ENCODE measurements around the gene CYP26B1.

Gene CYP26B1

DNA sequence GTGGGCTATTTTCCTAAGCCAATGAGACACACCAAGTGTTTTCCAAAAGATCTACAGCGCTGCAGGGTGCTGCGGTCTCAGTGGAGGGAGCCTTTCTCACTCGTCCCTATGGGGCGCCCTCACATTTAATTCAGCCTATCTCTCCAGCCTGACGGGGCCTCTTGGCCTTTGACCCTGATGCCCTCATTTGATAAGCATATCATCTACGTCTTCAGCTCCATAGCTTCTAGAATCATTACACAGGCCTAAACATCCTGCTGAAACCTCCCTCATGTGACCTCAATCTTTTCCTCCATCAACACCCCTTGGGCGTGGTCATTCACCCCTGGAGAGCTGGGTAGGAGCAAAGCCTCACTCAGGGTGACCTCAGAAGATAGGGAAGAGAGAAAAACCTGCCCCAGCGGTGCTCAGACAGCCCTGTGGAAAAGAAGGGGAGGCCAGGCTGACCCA, 57.4 kb downstream of the CYP26B1 start:
- no peak for ATAC-seq
- TF ChIP-seq PPARA (CRISPR knock-in tag; IDR thresholded peaks at IDR 0.05; ENCODE audit: borderline replicate concordance) (no peak), ZNF565 (CRISPR knock-in tag; conservative IDR thresholded peaks at IDR 0.05; ENCODE audit: low read depth) (no peak), ZNF70 (CRISPR knock-in tag; IDR thresholded peaks at IDR 0.05) (no peak), ESRRG (CRISPR knock-in tag; IDR thresholded peaks at IDR 0.05) (no peak), TOX (CRISPR knock-in tag; IDR thresholded peaks at IDR 0.05; ENCODE audit: borderline replicate concordance) (no peak), ARNTL (CRISPR knock-in tag; IDR thresholded peaks at IDR 0.05; ENCODE audit: borderline replicate concordance, low read depth) (no peak), ZFP3 (CRISPR knock-in tag; IDR thresholded peaks at IDR 0.05) (no peak), OSR1 (CRISPR knock-in tag; IDR thresholded peaks at IDR 0.05) (no peak), ISL1 (CRISPR knock-in tag; IDR thresholded peaks at IDR 0.05) (no peak), ZNF8 (CRISPR knock-in tag; IDR thresholded peaks at IDR 0.05) (no peak), CSDC2 (CRISPR knock-in tag; IDR thresholded peaks at IDR 0.05) (no peak), RARB (CRISPR knock-in tag; IDR thresholded peaks at IDR 0.05) (no peak), ZFP30 (CRISPR knock-in tag; IDR thresholded peaks at IDR 0.05) (no peak)
- TF ChIP-seq, protein P1, sequence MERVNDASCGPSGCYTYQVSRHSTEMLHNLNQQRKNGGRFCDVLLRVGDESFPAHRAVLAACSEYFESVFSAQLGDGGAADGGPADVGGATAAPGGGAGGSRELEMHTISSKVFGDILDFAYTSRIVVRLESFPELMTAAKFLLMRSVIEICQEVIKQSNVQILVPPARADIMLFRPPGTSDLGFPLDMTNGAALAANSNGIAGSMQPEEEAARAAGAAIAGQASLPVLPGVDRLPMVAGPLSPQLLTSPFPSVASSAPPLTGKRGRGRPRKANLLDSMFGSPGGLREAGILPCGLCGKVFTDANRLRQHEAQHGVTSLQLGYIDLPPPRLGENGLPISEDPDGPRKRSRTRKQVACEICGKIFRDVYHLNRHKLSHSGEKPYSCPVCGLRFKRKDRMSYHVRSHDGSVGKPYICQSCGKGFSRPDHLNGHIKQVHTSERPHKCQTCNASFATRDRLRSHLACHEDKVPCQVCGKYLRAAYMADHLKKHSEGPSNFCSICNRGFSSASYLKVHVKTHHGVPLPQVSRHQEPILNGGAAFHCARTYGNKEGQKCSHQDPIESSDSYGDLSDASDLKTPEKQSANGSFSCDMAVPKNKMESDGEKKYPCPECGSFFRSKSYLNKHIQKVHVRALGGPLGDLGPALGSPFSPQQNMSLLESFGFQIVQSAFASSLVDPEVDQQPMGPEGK (CRISPR knock-in tag; IDR thresholded peaks at IDR 0.05; ENCODE audit: borderline replicate concordance), result no peak
- TF ChIP-seq, protein P2, sequence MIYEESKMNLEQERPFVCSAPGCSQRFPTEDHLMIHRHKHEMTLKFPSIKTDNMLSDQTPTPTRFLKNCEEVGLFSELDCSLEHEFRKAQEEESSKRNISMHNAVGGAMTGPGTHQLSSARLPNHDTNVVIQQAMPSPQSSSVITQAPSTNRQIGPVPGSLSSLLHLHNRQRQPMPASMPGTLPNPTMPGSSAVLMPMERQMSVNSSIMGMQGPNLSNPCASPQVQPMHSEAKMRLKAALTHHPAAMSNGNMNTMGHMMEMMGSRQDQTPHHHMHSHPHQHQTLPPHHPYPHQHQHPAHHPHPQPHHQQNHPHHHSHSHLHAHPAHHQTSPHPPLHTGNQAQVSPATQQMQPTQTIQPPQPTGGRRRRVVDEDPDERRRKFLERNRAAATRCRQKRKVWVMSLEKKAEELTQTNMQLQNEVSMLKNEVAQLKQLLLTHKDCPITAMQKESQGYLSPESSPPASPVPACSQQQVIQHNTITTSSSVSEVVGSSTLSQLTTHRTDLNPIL (CRISPR knock-in tag; IDR thresholded peaks at IDR 0.05; ENCODE audit: low read depth), result no peak
- TF ChIP-seq, protein P3, sequence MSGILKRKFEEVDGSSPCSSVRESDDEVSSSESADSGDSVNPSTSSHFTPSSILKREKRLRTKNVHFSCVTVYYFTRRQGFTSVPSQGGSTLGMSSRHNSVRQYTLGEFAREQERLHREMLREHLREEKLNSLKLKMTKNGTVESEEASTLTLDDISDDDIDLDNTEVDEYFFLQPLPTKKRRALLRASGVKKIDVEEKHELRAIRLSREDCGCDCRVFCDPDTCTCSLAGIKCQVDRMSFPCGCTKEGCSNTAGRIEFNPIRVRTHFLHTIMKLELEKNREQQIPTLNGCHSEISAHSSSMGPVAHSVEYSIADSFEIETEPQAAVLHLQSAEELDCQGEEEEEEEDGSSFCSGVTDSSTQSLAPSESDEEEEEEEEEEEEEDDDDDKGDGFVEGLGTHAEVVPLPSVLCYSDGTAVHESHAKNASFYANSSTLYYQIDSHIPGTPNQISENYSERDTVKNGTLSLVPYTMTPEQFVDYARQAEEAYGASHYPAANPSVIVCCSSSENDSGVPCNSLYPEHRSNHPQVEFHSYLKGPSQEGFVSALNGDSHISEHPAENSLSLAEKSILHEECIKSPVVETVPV (CRISPR knock-in tag; IDR thresholded peaks at IDR 0.05), result no peak
- TF ChIP-seq, protein P4, sequence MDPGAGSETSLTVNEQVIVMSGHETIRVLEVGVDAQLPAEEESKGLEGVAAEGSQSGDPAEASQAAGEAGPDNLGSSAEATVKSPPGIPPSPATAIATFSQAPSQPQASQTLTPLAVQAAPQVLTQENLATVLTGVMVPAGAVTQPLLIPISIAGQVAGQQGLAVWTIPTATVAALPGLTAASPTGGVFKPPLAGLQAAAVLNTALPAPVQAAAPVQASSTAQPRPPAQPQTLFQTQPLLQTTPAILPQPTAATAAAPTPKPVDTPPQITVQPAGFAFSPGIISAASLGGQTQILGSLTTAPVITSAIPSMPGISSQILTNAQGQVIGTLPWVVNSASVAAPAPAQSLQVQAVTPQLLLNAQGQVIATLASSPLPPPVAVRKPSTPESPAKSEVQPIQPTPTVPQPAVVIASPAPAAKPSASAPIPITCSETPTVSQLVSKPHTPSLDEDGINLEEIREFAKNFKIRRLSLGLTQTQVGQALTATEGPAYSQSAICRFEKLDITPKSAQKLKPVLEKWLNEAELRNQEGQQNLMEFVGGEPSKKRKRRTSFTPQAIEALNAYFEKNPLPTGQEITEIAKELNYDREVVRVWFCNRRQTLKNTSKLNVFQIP (CRISPR knock-in tag; IDR thresholded peaks at IDR 0.05; ENCODE audit: borderline replicate concordance, low read depth), result no peak

DNA sequence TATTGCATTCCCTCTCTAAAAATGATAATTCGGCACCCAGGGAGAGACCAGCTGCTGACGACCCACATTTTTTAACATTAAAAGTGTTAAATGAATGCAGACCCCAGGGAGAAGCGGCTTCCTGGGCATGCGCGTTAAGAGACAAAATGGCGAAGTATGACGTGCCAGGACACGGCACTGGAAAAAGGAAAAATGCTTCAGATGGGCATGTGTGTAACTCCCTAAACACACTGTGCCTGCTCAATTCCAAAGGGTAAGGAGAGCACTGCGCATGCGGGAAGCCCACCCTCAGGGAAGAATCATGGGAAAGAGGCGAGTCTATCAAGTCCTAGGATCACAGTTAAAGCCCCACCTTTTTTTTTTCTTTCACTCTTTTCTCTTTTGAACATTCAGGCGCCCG, 58.1 kb downstream of the CYP26B1 start:
- ATAC-seq, result no peak
- TF ChIP-seq TCF4 (CRISPR knock-in tag; IDR thresholded peaks at IDR 0.05; ENCODE audit: borderline replicate concordance) (no peak), GLIS3 (CRISPR knock-in tag; IDR thresholded peaks at IDR 0.05) (no peak), TOX (CRISPR knock-in tag; IDR thresholded peaks at IDR 0.05; ENCODE audit: borderline replicate concordance) (no peak), ZC3H10 (CRISPR knock-in tag; IDR thresholded peaks at IDR 0.05) (no peak), ISL1 (CRISPR knock-in tag; IDR thresholded peaks at IDR 0.05) (no peak), PPARA (CRISPR knock-in tag; IDR thresholded peaks at IDR 0.05; ENCODE audit: borderline replicate concordance) (no peak), ZNF565 (CRISPR knock-in tag; conservative IDR thresholded peaks at IDR 0.05; ENCODE audit: low read depth) (no peak), ZFP30 (CRISPR knock-in tag; IDR thresholded peaks at IDR 0.05) (no peak), ZNF8 (CRISPR knock-in tag; IDR thresholded peaks at IDR 0.05) (no peak), ESRRG (CRISPR knock-in tag; IDR thresholded peaks at IDR 0.05) (no peak), ZFP3 (CRISPR knock-in tag; IDR thresholded peaks at IDR 0.05) (no peak), BACH2 (CRISPR knock-in tag; IDR thresholded peaks at IDR 0.05; ENCODE audit: borderline replicate concordance) (no peak), ZNF70 (CRISPR knock-in tag; IDR thresholded peaks at IDR 0.05) (no peak)
- TF ChIP-seq, protein P1 (CRISPR knock-in tag; IDR thresholded peaks at IDR 0.05; ENCODE audit: borderline replicate concordance), result no peak
- TF ChIP-seq, protein P2 (CRISPR knock-in tag; IDR thresholded peaks at IDR 0.05; ENCODE audit: low read depth), result no peak
- TF ChIP-seq, protein P5, sequence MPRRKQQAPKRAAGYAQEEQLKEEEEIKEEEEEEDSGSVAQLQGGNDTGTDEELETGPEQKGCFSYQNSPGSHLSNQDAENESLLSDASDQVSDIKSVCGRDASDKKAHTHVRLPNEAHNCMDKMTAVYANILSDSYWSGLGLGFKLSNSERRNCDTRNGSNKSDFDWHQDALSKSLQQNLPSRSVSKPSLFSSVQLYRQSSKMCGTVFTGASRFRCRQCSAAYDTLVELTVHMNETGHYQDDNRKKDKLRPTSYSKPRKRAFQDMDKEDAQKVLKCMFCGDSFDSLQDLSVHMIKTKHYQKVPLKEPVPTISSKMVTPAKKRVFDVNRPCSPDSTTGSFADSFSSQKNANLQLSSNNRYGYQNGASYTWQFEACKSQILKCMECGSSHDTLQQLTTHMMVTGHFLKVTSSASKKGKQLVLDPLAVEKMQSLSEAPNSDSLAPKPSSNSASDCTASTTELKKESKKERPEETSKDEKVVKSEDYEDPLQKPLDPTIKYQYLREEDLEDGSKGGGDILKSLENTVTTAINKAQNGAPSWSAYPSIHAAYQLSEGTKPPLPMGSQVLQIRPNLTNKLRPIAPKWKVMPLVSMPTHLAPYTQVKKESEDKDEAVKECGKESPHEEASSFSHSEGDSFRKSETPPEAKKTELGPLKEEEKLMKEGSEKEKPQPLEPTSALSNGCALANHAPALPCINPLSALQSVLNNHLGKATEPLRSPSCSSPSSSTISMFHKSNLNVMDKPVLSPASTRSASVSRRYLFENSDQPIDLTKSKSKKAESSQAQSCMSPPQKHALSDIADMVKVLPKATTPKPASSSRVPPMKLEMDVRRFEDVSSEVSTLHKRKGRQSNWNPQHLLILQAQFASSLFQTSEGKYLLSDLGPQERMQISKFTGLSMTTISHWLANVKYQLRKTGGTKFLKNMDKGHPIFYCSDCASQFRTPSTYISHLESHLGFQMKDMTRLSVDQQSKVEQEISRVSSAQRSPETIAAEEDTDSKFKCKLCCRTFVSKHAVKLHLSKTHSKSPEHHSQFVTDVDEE (CRISPR knock-in tag; IDR thresholded peaks at IDR 0.05), result no peak
- TF ChIP-seq, protein P4 (CRISPR knock-in tag; IDR thresholded peaks at IDR 0.05; ENCODE audit: borderline replicate concordance, low read depth), result no peak
